K562 (cell line): Measurements from ENCODE around the gene ATP7B. TPM values are rescaled to one million over a fixed set of nuclear protein-coding genes. Genes with fewer than 3 reads are reported as not detected.

Experiments
- CHAMP1 ChIP-seq: fragments of 450-650 bp; IDR thresholded peaks from 2 replicates; pipeline ENCODE4 v1.6.1; 2016; ENCODE audit warnings: mild to moderate bottlenecking
- DPF2 ChIP-seq: fragments of 450-650 bp; IDR thresholded peaks from 2 replicates; pipeline ENCODE4 v1.6.1; 2016
- HSF4 ChIP-seq: fragments of 250-450 bp; sonication (Bioruptor Pico); IDR thresholded peaks from 2 replicates; pipeline ENCODE4 v2.1.2; 2022; ENCODE audit warnings: mild to moderate bottlenecking, moderate library complexity, borderline replicate concordance
- JUNB ChIP-seq: fragments of 450-650 bp; formaldehyde crosslinking; conservative IDR thresholded peaks from 2 replicates; pipeline ENCODE4 v1.4.0; 2020; ENCODE audit warnings: mild to moderate bottlenecking
- MAFG ChIP-seq: fragments of 450-650 bp; conservative IDR thresholded peaks from 2 replicates; pipeline ENCODE4 v1.6.1; 2016; ENCODE audit warnings: missing genetic modification characterization, missing compliant biosample characterization
- MCM5 ChIP-seq: fragments of 450-650 bp; IDR thresholded peaks from 2 replicates; pipeline ENCODE4 v1.6.1; 2016; ENCODE audit warnings: low read depth
- MIER1 ChIP-seq: fragments of 450-650 bp; IDR thresholded peaks from 2 replicates; pipeline ENCODE4 v1.6.1; 2016; ENCODE audit warnings: antibody characterized with exemption, mild to moderate bottlenecking, low read depth
- NFE2L1 ChIP-seq: fragments of 450-650 bp; IDR thresholded peaks from 2 replicates; pipeline ENCODE4 v1.6.1; 2016; ENCODE audit warnings: missing genetic modification characterization, low read depth, mild to moderate bottlenecking, missing compliant biosample characterization, moderate library complexity, borderline replicate concordance
- TRIM25 ChIP-seq: fragments of 450-650 bp; IDR thresholded peaks from 2 replicates; pipeline ENCODE4 v1.7.0; 2016; ENCODE audit warnings: borderline replicate concordance
- USF1 ChIP-seq: sonication (generic); formaldehyde crosslinking; IDR thresholded peaks from 2 replicates; pipeline ENCODE4 v1.9.0; 2022; ENCODE audit warnings: mild to moderate bottlenecking, missing genetic modification reagents
- ZBTB40 ChIP-seq, 2 experiments: fragments of 450-650 bp in 1 of 2; sonication (generic) in 1 of 2; formaldehyde crosslinking in 1 of 2; IDR thresholded peaks; 2 replicates each; pipeline versions ENCODE4 v1.7.1 to v1.9.0; 2016 to 2022; ENCODE audit warnings: inconsistent platforms in 1 of 2, mild to moderate bottlenecking in 1 of 2, missing genetic modification reagents in 1 of 2
- ZNF143 ChIP-seq: sonication (generic); formaldehyde crosslinking; IDR thresholded peaks from 2 replicates; pipeline ENCODE4 v1.9.0; 2022; ENCODE audit warnings: mild to moderate bottlenecking, missing genetic modification reagents
- ZNF583 ChIP-seq: fragments of 250-450 bp; sonication (Bioruptor Pico); IDR thresholded peaks from 2 replicates; pipeline ENCODE4 v1.4.0; 2020
- ZNF77 ChIP-seq: fragments of 250-450 bp; sonication (Bioruptor Pico); IDR thresholded peaks from 2 replicates; pipeline ENCODE4 v1.5.0; 2020
- polyA plus RNA-seq, 8 experiments: library from polyadenylated mRNA; depleted of rRNA in 4 of 8; stranded (reverse) in 5 of 8; unstranded in 3 of 8; fragments of >200 nt; fragmentation: Nextera tagmentation in 2 of 8; fragmentation: Illumina TruSeq in 1 of 8; extraction: Ambion mirVana in 2 of 8; extraction: Trizol in 1 of 8; gene quantifications; 2 replicates each; pipeline versions ENCODE4 v1.2.1 to v1.2.3, GENCODE V29; 2011 to 2014; ENCODE audit warnings: inconsistent platforms in 1 of 8, missing spikeins in 1 of 8
- total RNA-seq, 7 experiments: library from RNA; depleted of rRNA in 6 of 7; stranded (reverse); fragments of >200 nt in 6 of 7; fragmentation: Illumina TruSeq in 2 of 7; extraction: Trizol in 2 of 7; gene quantifications; 2 replicates each; pipeline versions ENCODE4 v1.2.1 to v1.2.3, GENCODE V29; 2011 to 2021; ENCODE audit warnings: low replicate concordance in 1 of 7

Gene ATP7B
- total and polyA plus RNA-seq, 9 of the 15 experiments (the other 6 are each of a cell fraction or from before 2014, with no cell fraction given), result 1.1 to 20.4 (median 8.5) TPM

GRCh38 chr13:51997641-51998330 is 13.5 kb downstream of the ATP7B start (continued):
- TF ChIP-seq TRIM25, result no peak
- no peak for TF ChIP-seq USF1 (CRISPR knock-in tag)
- TF ChIP-seq ZNF583 (CRISPR knock-in tag), result no peak
- no peak for TF ChIP-seq ZNF77 (CRISPR knock-in tag)
- TF ChIP-seq DPF2, result peak; percentile 50; the same call in 1 of the 2 replicates
- TF ChIP-seq ZBTB40 (IDR thresholded peaks at IDR 0.05), result no peak
- TF ChIP-seq ZBTB40 (CRISPR knock-in tag; IDR thresholded peaks at IDR 0.05), result no peak
- no peak for TF ChIP-seq NFE2L1
- no peak for TF ChIP-seq CHAMP1
- TF ChIP-seq MIER1, result no peak
- TF ChIP-seq JUNB (CRISPR knock-in tag), result no peak
- TF ChIP-seq ZNF143 (CRISPR knock-in tag), result no peak
- TF ChIP-seq MAFG (tag), result peak; percentile 46
- no peak for TF ChIP-seq MCM5
- TF ChIP-seq HSF4 (CRISPR knock-in tag), result no peak
